CD4-positive, alpha-beta T cell treated with Interleukin-17A for 4 hours (primary cell): ENCODE results near the gene FOXG1.

Experiments used
- DNase-seq: peaks from one replicate; pipeline ENCODE4 v3.0.0-alpha.2; 2020; ENCODE audit warnings: mixed read lengths

FOXG1 gene

DNA sequence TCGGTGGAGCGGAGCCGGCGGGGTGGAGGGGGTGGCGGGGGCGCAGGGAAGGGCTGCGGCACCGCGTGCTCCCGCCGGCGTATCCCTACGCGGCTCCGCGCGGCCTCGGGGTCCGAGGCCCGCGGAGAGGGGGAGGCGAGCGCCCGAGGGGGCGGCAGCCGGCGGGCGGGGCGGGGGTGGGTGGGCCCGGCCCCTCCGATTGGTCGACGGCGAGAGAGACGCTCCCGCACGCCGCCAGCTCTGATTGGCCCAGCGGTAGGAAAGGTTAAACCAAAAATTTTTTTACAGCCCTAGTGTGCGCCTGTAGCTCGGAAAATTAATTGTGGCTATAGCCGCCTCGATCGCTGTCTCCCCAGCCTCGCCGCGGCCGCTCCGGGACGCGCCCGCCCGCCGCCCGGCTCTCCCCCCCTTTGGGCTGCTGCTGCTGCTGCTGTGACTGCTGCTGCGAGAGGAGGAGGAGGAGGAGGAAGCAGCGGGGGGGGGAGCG is at the start of gene FOXG1:
Gene FOXG1, plus strand, starts transcription at position 319 of the 487 bp plus-strand sequence. CDS start 493 bp downstream, outside the sequence.
- DNase-seq = no peak

GRCh38 chr14:28719130-28719529 is 47.5 kb upstream of the FOXG1 start:
- no peak for DNase-seq

DNA sequence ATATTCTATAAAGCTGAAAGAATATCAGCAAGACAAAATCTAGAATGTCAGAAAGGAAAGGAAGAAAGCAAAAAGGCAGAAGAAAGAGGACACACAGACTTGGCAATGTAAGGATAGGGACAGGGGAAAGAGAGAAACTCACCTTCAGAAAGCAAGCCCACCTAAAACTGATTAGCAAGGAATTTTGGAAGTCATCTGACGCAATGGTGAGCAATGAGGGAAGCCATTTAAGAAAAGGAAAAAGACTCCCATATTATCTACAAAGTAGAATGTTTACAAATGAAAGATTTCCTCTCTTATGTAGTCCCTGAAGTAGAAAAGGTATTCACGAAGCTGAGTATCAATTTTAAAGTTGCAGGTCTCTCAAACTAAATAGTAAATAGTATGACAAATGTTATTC is 35.2 kb upstream of the FOXG1 start:
- DNase-seq = no peak

- no peak for DNase-seq
These were observed 24.3 kb upstream of the FOXG1 start for GRCh38 chr14:28742171-28742846.

GRCh38 chr14:28744126-28744525 is 22.5 kb upstream of the FOXG1 start:
- DNase-seq = no peak

- DNase-seq = no peak
These were observed 21.4 kb upstream of the FOXG1 start for GRCh38 chr14:28745176-28745575.

GRCh38 chr14:28746247-28746646 is 20.3 kb upstream of the FOXG1 start:
- DNase-seq = no peak

DNA sequence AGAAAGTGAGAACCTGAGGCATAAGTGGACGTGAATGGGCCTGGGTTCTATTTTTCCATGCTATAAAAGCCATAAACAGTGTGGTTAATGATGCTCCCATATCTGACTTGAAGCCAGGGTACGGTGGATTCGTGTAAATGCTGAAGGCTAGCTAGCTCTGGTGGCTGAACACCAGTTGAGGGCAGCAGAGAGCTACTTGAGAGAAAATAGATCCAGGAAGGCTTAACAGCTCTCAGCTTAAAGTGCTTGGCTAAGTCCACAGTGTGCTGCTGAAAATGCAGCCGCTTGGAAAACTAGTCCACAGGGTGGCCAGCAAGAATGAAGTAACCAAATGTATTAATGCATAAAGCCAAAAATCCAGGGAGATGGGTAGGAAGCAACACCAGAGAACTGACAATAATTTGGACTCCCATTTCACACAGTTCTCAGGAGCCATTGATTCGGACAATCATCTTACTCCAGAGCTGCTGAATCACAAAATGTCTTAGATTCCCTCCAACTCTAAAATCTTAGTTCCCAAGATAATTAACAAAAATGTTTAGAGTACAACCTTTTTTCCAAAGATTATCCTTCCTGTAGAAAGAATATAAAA is 15.0 kb upstream of the FOXG1 start:
- no peak for DNase-seq

DNA sequence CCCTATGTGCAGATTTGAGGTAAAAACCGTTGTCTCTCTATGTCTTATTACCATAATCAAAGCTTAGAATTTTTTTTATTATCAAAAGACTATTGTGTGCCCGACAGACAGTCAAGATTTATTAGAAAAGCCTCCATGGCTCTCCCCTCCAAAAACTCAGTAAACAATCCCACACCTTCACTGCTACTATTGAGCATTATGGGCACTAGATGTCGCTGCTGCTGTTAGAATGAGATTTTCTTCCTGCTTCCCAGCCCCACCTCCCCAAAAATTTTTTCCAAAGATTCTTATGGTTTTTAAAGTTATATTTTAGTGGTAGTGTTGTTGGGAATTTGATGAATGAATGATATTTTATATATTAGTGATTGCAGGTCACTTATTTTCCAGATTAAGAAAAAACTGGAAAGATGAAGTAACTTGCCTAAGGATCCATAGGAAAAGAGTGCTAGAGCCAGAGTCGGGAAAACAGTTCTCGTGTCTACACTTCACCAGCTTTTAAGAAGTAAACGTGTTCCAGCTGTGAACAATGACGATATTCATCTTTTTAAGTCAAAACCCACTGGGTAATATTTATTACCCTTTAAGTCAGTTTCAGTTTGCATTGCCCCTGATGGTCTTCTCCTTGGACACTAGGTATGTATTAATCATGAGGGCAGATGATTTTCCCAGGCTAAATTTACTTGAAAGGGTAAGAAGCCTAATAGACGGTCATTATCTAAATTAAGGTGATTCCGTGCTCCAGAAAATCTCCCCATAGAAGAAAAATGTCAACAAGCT is 12.2 kb upstream of the FOXG1 start:
- DNase-seq = no peak

DNA sequence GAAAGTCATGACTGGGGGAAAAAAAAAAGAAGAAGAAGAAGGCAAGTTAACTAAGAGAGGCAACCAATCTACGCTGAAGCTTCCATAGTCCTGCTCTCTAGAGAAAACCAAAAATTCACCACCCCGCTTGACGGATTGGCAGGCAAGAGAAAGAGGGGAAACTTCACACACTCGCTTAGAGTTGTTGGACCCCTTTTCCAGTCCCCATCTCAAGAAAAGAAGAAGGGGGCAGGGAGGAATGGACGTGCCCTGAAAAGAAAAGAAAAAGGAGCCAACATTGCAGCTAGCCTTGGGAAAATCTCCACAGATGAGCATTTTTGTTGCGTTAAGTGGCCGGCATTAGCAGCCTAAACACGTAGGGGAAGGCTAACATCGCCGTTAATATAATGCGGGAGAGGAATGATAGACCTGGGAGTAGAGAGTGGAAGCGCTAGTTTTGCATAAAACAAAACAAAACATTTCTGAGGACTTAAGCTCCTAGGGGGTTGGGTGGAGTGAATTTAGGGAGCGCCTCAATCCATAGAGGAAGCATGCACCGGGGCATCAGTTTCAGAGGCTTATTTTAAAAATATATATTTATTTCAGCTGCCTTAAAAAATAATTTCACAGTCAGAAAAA is 11.3 kb upstream of the FOXG1 start:
- no peak for DNase-seq

DNA sequence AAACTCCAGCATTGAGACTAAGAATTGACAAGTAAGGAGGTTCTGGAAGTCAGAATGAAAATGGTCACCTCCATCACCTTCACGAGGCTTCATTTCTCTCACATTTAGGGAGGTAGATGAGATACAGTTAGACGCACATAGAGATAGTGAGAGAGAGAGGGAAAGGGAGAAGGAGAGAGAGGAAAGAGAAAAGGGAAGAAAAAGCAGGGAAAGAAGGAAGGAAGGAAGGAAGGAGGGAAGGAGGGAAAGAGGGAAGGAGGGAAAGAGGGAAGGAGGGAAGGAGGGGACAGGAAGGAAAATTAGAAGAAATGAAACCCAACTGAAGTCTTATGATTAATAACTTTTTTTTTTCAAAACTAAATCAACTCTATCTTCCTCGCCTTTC is 10.7 kb upstream of the FOXG1 start:
- no peak for DNase-seq

GRCh38 chr14:28756269-28756883 is 10.2 kb upstream of the FOXG1 start:
- DNase-seq = no peak

DNA sequence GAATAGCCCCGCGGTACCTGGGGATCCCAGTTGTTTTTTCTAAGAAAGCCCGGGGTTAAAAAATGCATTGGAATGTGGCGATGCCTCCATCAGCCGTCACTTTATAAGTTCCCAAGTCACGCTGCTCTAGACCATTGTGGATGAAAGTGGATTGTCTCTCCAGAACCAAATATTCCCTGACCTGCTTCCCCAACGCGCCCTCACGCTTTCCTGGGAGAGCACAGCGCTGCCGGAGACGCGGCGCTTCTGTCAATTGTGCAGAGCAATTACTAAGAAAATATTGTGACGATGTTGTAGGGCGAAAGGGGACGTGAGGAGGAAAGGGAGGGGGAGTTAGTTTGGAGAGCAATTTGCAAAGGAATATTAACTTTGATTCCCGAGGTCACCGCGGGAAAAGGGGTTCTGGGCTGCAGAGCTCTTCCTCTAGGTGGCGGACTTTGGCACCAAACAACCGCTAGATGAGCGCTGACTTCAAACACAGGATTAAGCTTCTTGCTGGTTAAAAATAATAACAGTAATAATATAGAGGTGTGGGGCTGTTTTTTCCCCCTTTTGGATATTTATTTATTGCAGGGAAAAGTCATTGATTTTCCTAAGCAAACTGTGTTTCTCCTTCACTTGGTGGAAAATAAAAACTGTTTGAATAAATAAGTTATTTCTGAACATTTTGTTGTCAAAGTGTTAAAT is 9.6 kb upstream of the FOXG1 start:
- no peak for DNase-seq

- DNase-seq = no peak
These were observed 8.8 kb upstream of the FOXG1 start for GRCh38 chr14:28757786-28758185.

GRCh38 chr14:28758253-28758884 is 8.2 kb upstream of the FOXG1 start:
- DNase-seq = no peak

DNA sequence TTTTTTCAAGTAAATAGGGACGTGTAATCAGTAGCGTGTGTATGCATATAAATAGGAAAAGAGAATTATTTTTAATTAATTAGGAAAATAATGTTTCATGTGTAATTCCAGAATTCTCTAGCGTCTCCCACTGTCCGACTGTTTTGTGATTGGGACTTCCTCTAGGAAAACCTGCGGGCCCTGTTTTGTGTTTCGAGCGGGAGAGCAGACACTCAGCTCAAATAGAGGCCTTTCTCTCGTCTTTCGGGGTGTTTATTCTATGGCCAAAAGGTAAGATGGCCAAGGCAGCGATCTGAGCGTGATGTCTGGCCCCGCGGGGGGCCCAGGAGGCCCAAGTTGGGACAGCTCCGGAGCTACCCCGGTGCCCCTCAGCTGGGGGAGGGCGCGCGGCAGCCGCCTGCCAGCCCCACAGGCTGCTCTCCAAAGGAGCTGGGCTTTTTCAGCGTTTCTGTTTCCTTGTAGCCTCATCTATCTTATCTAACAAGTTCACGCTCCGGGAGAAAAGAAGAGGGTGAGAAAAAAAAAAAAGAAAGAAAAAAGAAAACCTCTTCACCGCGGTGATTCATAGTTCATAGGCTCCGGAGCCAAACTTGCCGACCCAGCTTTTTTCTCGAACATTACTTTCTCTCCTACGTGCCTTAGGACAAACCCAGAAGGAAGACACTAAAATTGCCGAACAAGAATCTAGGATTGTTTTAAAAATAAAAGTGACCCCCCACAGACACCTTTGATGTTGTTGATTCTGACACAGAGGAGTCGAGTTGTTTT is 7.5 kb upstream of the FOXG1 start:
- DNase-seq = no peak

GRCh38 chr14:28759653-28760313 is 6.8 kb upstream of the FOXG1 start:
- DNase-seq = no peak

DNA sequence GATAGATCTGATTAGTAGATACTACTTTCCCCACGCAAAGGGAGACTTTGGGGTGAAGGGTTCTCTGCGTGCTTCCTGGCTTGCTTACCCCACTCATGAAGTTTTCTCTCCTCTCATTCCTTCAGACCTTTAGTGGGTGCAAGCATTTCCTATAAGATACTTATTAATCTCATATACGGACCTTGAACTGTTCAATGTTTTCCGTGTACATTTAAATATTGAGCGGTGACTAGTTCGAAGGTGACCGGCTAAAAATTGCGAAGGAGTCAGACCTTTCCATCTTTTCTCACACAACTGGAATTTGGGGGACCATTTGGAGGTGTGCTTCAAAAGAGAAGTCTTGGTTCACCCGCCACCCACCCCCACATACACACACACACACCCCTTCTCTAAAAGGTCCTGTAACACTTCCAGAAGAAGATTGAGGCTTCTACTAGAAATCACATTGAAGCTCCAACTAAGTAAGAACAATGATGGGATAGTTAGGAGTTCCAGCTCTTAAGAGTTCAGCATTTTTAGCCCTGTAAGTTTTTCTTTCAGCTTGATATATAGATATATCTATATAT is 6.1 kb upstream of the FOXG1 start:
- DNase-seq = no peak

DNA sequence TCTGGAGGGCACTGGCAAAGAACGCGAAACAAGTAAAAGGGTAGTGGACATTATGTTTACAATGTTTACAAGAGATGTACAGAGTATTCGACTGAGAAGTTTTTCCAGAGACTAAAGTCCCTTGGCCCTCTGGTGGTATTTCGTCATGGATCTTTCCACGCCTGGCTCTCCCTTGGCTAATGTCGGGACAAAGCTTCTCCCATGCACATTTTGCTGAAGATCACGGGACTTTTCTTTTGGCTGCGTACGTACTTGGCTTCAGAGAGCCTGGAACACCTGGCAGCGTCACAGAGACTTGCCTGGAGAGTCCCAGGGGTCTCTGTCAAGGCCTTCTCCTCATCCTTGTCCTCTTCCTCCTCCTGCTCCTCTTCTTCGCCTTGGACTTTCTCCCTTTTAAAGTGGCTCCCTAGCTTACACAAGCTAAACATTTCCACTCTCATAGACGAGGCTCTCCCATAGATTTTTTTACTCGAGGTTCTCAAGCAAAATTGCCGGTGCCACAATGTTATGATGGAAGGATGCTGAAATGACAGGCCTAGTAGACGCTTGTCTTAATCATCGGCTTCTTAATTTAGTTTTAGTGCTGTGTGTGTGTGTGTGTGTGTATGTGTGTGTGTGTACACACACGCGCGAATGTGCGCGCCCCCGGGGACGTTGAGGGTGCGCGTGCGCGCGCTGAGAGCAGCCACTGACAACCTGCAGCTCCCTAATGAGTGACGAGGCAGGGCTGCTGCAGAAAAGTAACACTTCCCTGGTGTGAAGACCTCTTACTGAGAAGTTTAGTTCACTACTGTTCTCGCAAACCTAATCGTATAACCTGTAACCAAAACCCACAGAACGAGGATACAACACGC is 4.9 kb upstream of the FOXG1 start:
- DNase-seq = no peak
